GM12872 (cell line): Measurements from ENCODE around the gene DHX57.

ENCODE experiments used
- CTCF ChIP-seq: IDR thresholded peaks from 3 replicates; pipeline ENCODE4 v1.5.1; 2011; ENCODE audit warnings: low read depth, mild to moderate bottlenecking, low read length, moderate library complexity; ENCODE audit not compliant: insufficient read depth

Gene DHX57

GRCh38 chr2:38823386-38823785, 52.3 kb downstream of the DHX57 start:
- no peak for TF ChIP-seq CTCF

- no peak for TF ChIP-seq CTCF
These were observed 57.2 kb downstream of the DHX57 start for GRCh38 chr2:38818565-38818964.

GRCh38 chr2:38815936-38816335, 59.8 kb downstream of the DHX57 start:
- TF ChIP-seq CTCF = no peak

GRCh38 chr2:38810488-38810887, 65.2 kb downstream of the DHX57 start:
- TF ChIP-seq CTCF = no peak

GRCh38 chr2:38808677-38809076, 67.1 kb downstream of the DHX57 start:
- no peak for TF ChIP-seq CTCF

GRCh38 chr2:38806733-38807059, 69.0 kb downstream of the DHX57 start:
- no peak for TF ChIP-seq CTCF

- no peak for TF ChIP-seq CTCF
These were observed 69.6 kb downstream of the DHX57 start for GRCh38 chr2:38806015-38806732.
